H1 (cell line): ENCODE data around the gene IQCC. TPM values are rescaled to one million over a fixed set of nuclear protein-coding genes. Genes with fewer than 3 reads are reported as not detected.

ENCODE experiments used
- CBX8 ChIP-seq: fragments of 300-800, 300-1000 bp; sonication (generic); IDR thresholded peaks from 2 replicates; pipeline ENCODE4 v1.7.1; 2016; ENCODE audit warnings: low read depth, low read length, borderline replicate concordance
- CHD7 ChIP-seq: fragments of 300-600 bp; sonication (generic); IDR thresholded peaks from 2 replicates; pipeline ENCODE4 v1.7.1; 2012; ENCODE audit warnings: low read length, moderate library complexity, mild to moderate bottlenecking, inconsistent platforms; ENCODE audit not compliant: insufficient replicate concordance
- EZH2 ChIP-seq: fragments of 200-600 bp; sonication (generic); IDR thresholded peaks from 2 replicates; pipeline ENCODE4 v1.7.1; 2012; ENCODE audit warnings: low read depth, mild to moderate bottlenecking, moderate library complexity, low read length, inconsistent platforms; ENCODE audit not compliant: severe bottlenecking
- FOSL1 ChIP-seq: IDR thresholded peaks from 2 replicates; pipeline ENCODE4 v1.6.1; 2011; ENCODE audit warnings: mild to moderate bottlenecking, low read depth, low read length, moderate library complexity; ENCODE audit not compliant: insufficient read depth
- GABPA ChIP-seq: IDR thresholded peaks from 2 replicates; pipeline ENCODE4 v1.6.1; 2011; ENCODE audit warnings: mild to moderate bottlenecking, low read length, moderate library complexity, borderline replicate concordance; ENCODE audit not compliant: insufficient read depth
- SIN3A ChIP-seq, 2 experiments: IDR thresholded peaks in 1 of 2; conservative IDR thresholded peaks in 1 of 2; 2 replicates each; pipeline ENCODE4 v1.6.1; 2011 to 2012; ENCODE audit warnings: low read length in 2 of 2, improper control_type of control experiment in 1 of 2, low read depth in 1 of 2, mild to moderate bottlenecking in 1 of 2
- TEAD4 ChIP-seq: IDR thresholded peaks from 2 replicates; pipeline ENCODE4 v1.6.1; 2012; ENCODE audit warnings: low read depth, low read length, inconsistent platforms, mixed read lengths
- polyA plus RNA-seq, 7 experiments: library from polyadenylated mRNA; depleted of rRNA in 3 of 7; stranded (reverse) in 5 of 7; unstranded in 2 of 7; fragments of >200 nt in 5 of 7; fragments of 200-250 nt in 2 of 7; gene quantifications; 1 replicate in 5 of 7; 2 replicates in 1 of 7; 4 replicates in 1 of 7; pipeline versions ENCODE4 v1.2.1 to v1.2.3, GENCODE V29; 2011 to 2013; ENCODE audit warnings: missing spikeins in 2 of 7, mixed read lengths in 2 of 7
- total RNA-seq: library from RNA; stranded (reverse); fragmentation: NEBNext Ultra II Directional; extraction: Animal tissue kit (Norgen Biotek cat#: 25700); gene quantifications from 2 replicates; pipeline ENCODE4 v1.2.1, GENCODE V29; 2021
- TF ChIP-seq, protein P1 (sequence below): IDR thresholded peaks from 2 replicates; pipeline ENCODE4 v1.6.1; 2012; ENCODE audit warnings: inconsistent platforms

Gene IQCC
- total and polyA plus RNA-seq, 2 of the 8 experiments (the other 6 are each of a cell fraction or from before 2014, with no cell fraction given) = 2.5 to 4.2 TPM

- TF ChIP-seq EZH2 = no peak
- no peak for TF ChIP-seq TEAD4
- peak; percentile 34; the same call in 1 of the 2 replicates for TF ChIP-seq GABPA
- TF ChIP-seq, protein P1, sequence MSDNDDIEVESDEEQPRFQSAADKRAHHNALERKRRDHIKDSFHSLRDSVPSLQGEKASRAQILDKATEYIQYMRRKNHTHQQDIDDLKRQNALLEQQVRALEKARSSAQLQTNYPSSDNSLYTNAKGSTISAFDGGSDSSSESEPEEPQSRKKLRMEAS = peak; percentile 90; the same call in 1 of the 2 replicates
- no peak for TF ChIP-seq CHD7
- TF ChIP-seq FOSL1 = no peak
- TF ChIP-seq CBX8 = no peak
- peak in 1 of 2 experiments; percentile 47; a peak in 1 of 4 replicates for TF ChIP-seq SIN3A (conservative IDR thresholded peaks at IDR 0.05 in 1 of 2, IDR thresholded peaks at IDR 0.05 in 1 of 2; ENCODE audit: low read depth in 1 of 2, low read length in 2 of 2)
Measured at GRCh38 chr1:32179443-32180185, 25.9 kb upstream of the IQCC start, which contains the start of gene TXLNA (continued).
